A549 (cell line): ENCODE data around the gene MINDY4. TPM values are rescaled to one million over a fixed set of nuclear protein-coding genes. Genes with fewer than 3 reads are reported as not detected.

Experiments used
- ATAC-seq, 2 experiments: fragments of 200-7000 bp in 1 of 2; fragments of >200 bp in 1 of 2; cut with Nextera tagmentation in 1 of 2; cut with Tn5 transposase in 1 of 2; 3 replicates each; pipeline versions ENCODE4 v1.8.0 to v1.9.1; 2018 to 2020; ENCODE audit warnings: mild to moderate bottlenecking in 1 of 2, moderate library complexity in 1 of 2
- CTCF ChIA-PET: fragments of 300-600 bp; sonication (Branson Sonifier 250); formaldehyde crosslinking; extraction: SDS; loops from one replicate; lab custom pipeline; 2021; ENCODE audit warnings: antibody characterized with exemption, inconsistent platforms; lab: Yijun Ruan, JAX
- POLR2A ChIA-PET: fragments of 350-600 bp; formaldehyde crosslinking; extraction: SDS; loops from one replicate; lab custom pipeline; 2021; ENCODE audit warnings: antibody characterized with exemption, inconsistent platforms; lab: Yijun Ruan, JAX
- DNase-seq, 2 experiments: peaks; one replicate each; pipeline versions ENCODE4 v3.0.0 to v3.0.0-alpha.2; 2011 to 2016; ENCODE audit warnings: low read depth in 1 of 2, low spot score in 1 of 2
- FAIRE-seq: peaks from 2 replicates; lab custom pipeline; 2011; peaks lifted over from hg19 to GRCh38; lab: Jason Lieb, UNC
- H3K27ac ChIP-seq, 2 experiments: fragments of >200 bp; sonication (Bioruptor Twin); formaldehyde crosslinking; 3 replicates each; pipeline ENCODE4 v1.5.1; 2016 to 2017
- H3K4me1 ChIP-seq: fragments of >200 bp; sonication (Bioruptor Twin); formaldehyde crosslinking; 3 replicates; pipeline ENCODE4 v1.6.1; 2016
- H3K4me2 ChIP-seq: fragments of >200 bp; sonication (Bioruptor Twin); formaldehyde crosslinking; 3 replicates; pipeline ENCODE4 v1.6.1; 2016
- H3K4me3 ChIP-seq: fragments of >200 bp; sonication (Bioruptor Twin); formaldehyde crosslinking; 3 replicates; pipeline ENCODE4 v1.5.1; 2016
- H3K9me3 ChIP-seq: fragments of >200 bp; sonication (Bioruptor Twin); formaldehyde crosslinking; 3 replicates; pipeline ENCODE4 v1.6.1; 2016
- BCL3 ChIP-seq: fragments of >200 bp; sonication (Bioruptor Twin); formaldehyde crosslinking; IDR thresholded peaks from 3 replicates; pipeline ENCODE4 v1.6.1; 2016
- E2F6 ChIP-seq: IDR thresholded peaks from 2 replicates; pipeline ENCODE4 v1.6.1; 2012; ENCODE audit warnings: low read depth, borderline replicate concordance
- ESRRA ChIP-seq: fragments of 150-350 bp; IDR thresholded peaks from 2 replicates; pipeline ENCODE4 v1.6.1; 2014; ENCODE audit warnings: mild to moderate bottlenecking, low read length, borderline replicate concordance
- FOSB ChIP-seq: fragments of 250-450 bp; sonication (Bioruptor Pico); IDR thresholded peaks from 2 replicates; pipeline ENCODE4 v1.5.0; 2020; ENCODE audit warnings: mild to moderate bottlenecking, moderate library complexity
- FOSL2 ChIP-seq, 2 experiments: fragments of 450-650 bp in 1 of 2; fragments of >200 bp in 1 of 2; sonication (Bioruptor Twin) in 1 of 2; formaldehyde crosslinking; IDR thresholded peaks; 2 replicates each; pipeline versions ENCODE4 v1.5.0 to v1.6.1; 2016 to 2020; ENCODE audit warnings: mild to moderate bottlenecking in 1 of 2, moderate library complexity in 1 of 2
- FOXS1 ChIP-seq: fragments of 250-450 bp; sonication (Bioruptor Pico); IDR thresholded peaks from 2 replicates; pipeline ENCODE4 v1.5.0; 2020; ENCODE audit warnings: mild to moderate bottlenecking, moderate library complexity
- HDAC2 ChIP-seq: fragments of 200-600 bp; sonication (generic); IDR thresholded peaks from 2 replicates; pipeline ENCODE4 v1.6.1; 2016
- HMGXB4 ChIP-seq: fragments of 250-450 bp; sonication (Bioruptor Pico); IDR thresholded peaks from 2 replicates; pipeline ENCODE4 v1.5.0; 2021; ENCODE audit warnings: mild to moderate bottlenecking, moderate library complexity, borderline replicate concordance
- HOXA7 ChIP-seq: fragments of 250-450 bp; sonication (Bioruptor Pico); IDR thresholded peaks from 2 replicates; pipeline ENCODE4 v1.5.0; 2020; ENCODE audit warnings: mild to moderate bottlenecking, moderate library complexity
- JUN ChIP-seq, 2 experiments: fragments of >200 bp; sonication (Bioruptor Twin); formaldehyde crosslinking; IDR thresholded peaks; 2 replicates in 1 of 2; 3 replicates in 1 of 2; pipeline ENCODE4 v1.6.1; 2016 to 2017
- MAFK ChIP-seq: fragments of 450-650 bp; IDR thresholded peaks from 2 replicates; pipeline ENCODE4 v1.6.1; 2014; ENCODE audit not compliant: partially characterized antibody
- MAX ChIP-seq: IDR thresholded peaks from 2 replicates; pipeline ENCODE4 v1.6.1; 2012
- NPAS2 ChIP-seq: fragments of 250-450 bp; sonication (Bioruptor Pico); IDR thresholded peaks from 2 replicates; pipeline ENCODE4 v1.8.0; 2022; ENCODE audit warnings: mild to moderate bottlenecking, moderate library complexity, borderline replicate concordance
- NR3C1 ChIP-seq: fragments of >200 bp; sonication (Bioruptor Twin); formaldehyde crosslinking; IDR thresholded peaks from 3 replicates; pipeline ENCODE4 v1.6.1; 2017
- PBX3 ChIP-seq: IDR thresholded peaks from 2 replicates; pipeline ENCODE4 v1.6.1; 2012
- POLR2A ChIP-seq: IDR thresholded peaks from 2 replicates; pipeline ENCODE4 v1.6.1; 2012; ENCODE audit warnings: mild to moderate bottlenecking, low read length
- SREBF2 ChIP-seq: fragments of 450-650 bp; IDR thresholded peaks from 2 replicates; pipeline ENCODE4 v1.6.1; 2014; ENCODE audit warnings: mild to moderate bottlenecking, moderate library complexity
- TP53 ChIP-seq: fragments of 250-450 bp; sonication (Bioruptor Pico); IDR thresholded peaks from 2 replicates; pipeline ENCODE4 v1.5.0; 2021; ENCODE audit warnings: mild to moderate bottlenecking, moderate library complexity
- USF2 ChIP-seq: fragments of 450-650 bp; IDR thresholded peaks from 2 replicates; pipeline ENCODE4 v1.6.1; 2014; ENCODE audit warnings: antibody characterized with exemption
- ZFP36 ChIP-seq: fragments of 450-650 bp; IDR thresholded peaks from 2 replicates; pipeline ENCODE4 v1.6.1; 2014; ENCODE audit warnings: borderline replicate concordance; ENCODE audit not compliant: partially characterized antibody
- ZSCAN20 ChIP-seq: fragments of 250-450 bp; sonication (Bioruptor Pico); IDR thresholded peaks from 2 replicates; pipeline ENCODE4 v1.8.0; 2022; ENCODE audit warnings: mild to moderate bottlenecking, moderate library complexity
- WGBS: methylation state at CpG from one replicate; pipeline ENCODE4 v1.1.6; 2017; ENCODE audit errors: missing lambda C conversion rate; 5-methylcytosine and 5-hydroxymethylcytosine counted together
- polyA plus RNA-seq, 4 experiments: library from polyadenylated mRNA; depleted of rRNA in 3 of 4; stranded (reverse); fragments of >200 nt; fragmentation: RNase III in 1 of 4; extraction: RNeasy Plus Mini Kit Qiagen cat#74134 plus additional on column Dnase treatment in 1 of 4; gene quantifications; 2 replicates in 3 of 4; 3 replicates in 1 of 4; pipeline ENCODE4 v1.2.3, GENCODE V29; 2011 to 2017

The MINDY4 gene
- polyA plus RNA-seq, 2 of the 4 experiments (the other 2 are of a cell fraction), result 1.8 to 3.6 TPM

- FAIRE-seq, result no peak
- H3K9me3 ChIP-seq, result no peaks in the 10 kb centered on the region
Measured at GRCh38 chr7:30858576-30858975, 87.4 kb downstream of the MINDY4 start.

GRCh38 chr7:30859202-30859939 is 88.2 kb downstream of the MINDY4 start:
- H3K9me3 ChIP-seq, result no peaks in the 10 kb centered on the region
- H3K4me1 ChIP-seq, result no peaks in the 10 kb centered on the region
- 89% methylated on average over 10 of the region's 10 CpGs for WGBS
- FAIRE-seq (no peak), DNase-seq (no peak), ATAC-seq (no peak)
- TF ChIP-seq PBX3 (no peak), ZSCAN20 (CRISPR knock-in tag) (no peak), ESRRA (no peak), MAX (no peak), HOXA7 (CRISPR knock-in tag) (no peak), USF2 (no peak), ZFP36 (no peak), FOSL2 (IDR thresholded peaks at IDR 0.05) (no peak), FOSL2 (CRISPR knock-in tag; IDR thresholded peaks at IDR 0.05) (no peak), NR3C1 (no peak)
- no peak overlapping the region for H3K27ac ChIP-seq
- H3K4me3 ChIP-seq, result no peak overlapping the region
- no peak overlapping the region for H3K4me2 ChIP-seq
- ChIA-PET CTCF (interaction anchor here (0.6 to 1.4 kb wide), 3 partner anchors 10 to 119 kb away, joined by 3 read pairs; no protein-coding TSS in a partner anchor), POLR2A (no interaction called here)

More at GRCh38 chr7:30858576-30858975, 87.4 kb downstream of the MINDY4 start:
- Histone ChIP-seq H3K4me1 (no peaks in the 10 kb centered on the region), H3K27ac (no peak overlapping the region)
- DNase-seq, result no peak
- CTCF ChIA-PET, result interaction anchor here (0.6 to 1.4 kb wide), 4 partner anchors 9 to 267 kb away, joined by 3 to 4 read pairs (median 3); no protein-coding TSS in a partner anchor
- 97% methylated on average over 2 of the region's 2 CpGs for WGBS
- TF ChIP-seq USF2, result no peak
- TF ChIP-seq BCL3, result no peak
- TF ChIP-seq SREBF2, result no peak
- no peak for TF ChIP-seq POLR2A
- no peak for TF ChIP-seq HOXA7 (CRISPR knock-in tag)
- TF ChIP-seq FOXS1, result no peak
- no peak for TF ChIP-seq TP53 (CRISPR knock-in tag)
- no peak for TF ChIP-seq HDAC2
- no peak for TF ChIP-seq FOSB
- TF ChIP-seq JUN (IDR thresholded peaks at IDR 0.05), result no peak
- TF ChIP-seq E2F6, result no peak
- no peak for TF ChIP-seq FOSL2 (IDR thresholded peaks at IDR 0.05)
- no peak for TF ChIP-seq FOSL2 (CRISPR knock-in tag; IDR thresholded peaks at IDR 0.05)
- no peak for TF ChIP-seq MAFK
- TF ChIP-seq NPAS2 (CRISPR knock-in tag), result no peak
- TF ChIP-seq HMGXB4 (CRISPR knock-in tag), result no peak
- TF ChIP-seq, all 56 proteins: peak for 0
- Histone ChIP-seq H3K4me2 (no peak overlapping the region), H3K4me3 (no peak overlapping the region)
- POLR2A ChIA-PET, result no interaction called here
- no peak for ATAC-seq
